H9 (cell line): ENCODE results near the gene ZSWIM6. TPM values are rescaled to one million over a fixed set of nuclear protein-coding genes. Genes with fewer than 3 reads are reported as not detected.

ENCODE experiments used
- DNase-seq: peaks from one replicate; pipeline ENCODE4 v3.0.0-alpha.2; 2017
- H2AFZ ChIP-seq: one replicate; pipeline ENCODE4 v1.6.1; 2013; ENCODE audit warnings: mild to moderate bottlenecking, low read length, control low read depth, moderate library complexity
- H2AK5ac ChIP-seq: 2 replicates; pipeline ENCODE4 v1.6.1; 2013; ENCODE audit warnings: low read length, control low read depth, mixed read lengths; ENCODE audit not compliant: insufficient read length
- H2BK120ac ChIP-seq: one replicate; pipeline ENCODE4 v1.6.1; 2013; ENCODE audit warnings: low read depth, mild to moderate bottlenecking, low read length, control low read depth, inconsistent platforms; ENCODE audit not compliant: poor library complexity, severe bottlenecking
- H2BK12ac ChIP-seq: 2 replicates; pipeline ENCODE4 v1.6.1; 2013; ENCODE audit warnings: low read length, control low read depth, mixed read lengths, low read depth; ENCODE audit not compliant: insufficient read length
- H2BK15ac ChIP-seq: 2 replicates; pipeline ENCODE4 v1.6.1; 2013; ENCODE audit warnings: low read depth, low read length, control low read depth
- H2BK20ac ChIP-seq: one replicate; pipeline ENCODE4 v1.6.1; 2013; ENCODE audit warnings: low read depth, mild to moderate bottlenecking, low read length, control low read depth, inconsistent platforms; ENCODE audit not compliant: poor library complexity, severe bottlenecking
- H2BK5ac ChIP-seq: 2 replicates; pipeline ENCODE4 v1.6.1; 2013; ENCODE audit warnings: low read length, control low read depth, mixed read lengths; ENCODE audit not compliant: insufficient read length
- H3K14ac ChIP-seq: 2 replicates; pipeline ENCODE4 v1.6.1; 2013; ENCODE audit warnings: low read length, control low read depth; ENCODE audit not compliant: insufficient read depth
- H3K18ac ChIP-seq: 2 replicates; pipeline ENCODE4 v1.6.1; 2013; ENCODE audit warnings: low read depth, mild to moderate bottlenecking, mixed read lengths, low read length, control low read depth; ENCODE audit not compliant: insufficient read length
- H3K23ac ChIP-seq: 2 replicates; pipeline ENCODE4 v1.6.1; 2013; ENCODE audit warnings: low read length, control low read depth, mixed read lengths, low read depth; ENCODE audit not compliant: insufficient read length
- H3K23me2 ChIP-seq: 2 replicates; pipeline ENCODE4 v1.6.1; 2013; ENCODE audit warnings: low read depth, mild to moderate bottlenecking, mixed read lengths, low read length, control low read depth; ENCODE audit not compliant: insufficient read length, poor library complexity, severe bottlenecking
- H3K27ac ChIP-seq: 2 replicates; pipeline ENCODE4 v1.5.1; 2013; ENCODE audit warnings: low read length, control low read depth, mixed read lengths, low read depth; ENCODE audit not compliant: insufficient read length
- H3K27me3 ChIP-seq: 2 replicates; pipeline ENCODE4 v1.6.1; 2013; ENCODE audit warnings: low read length, control low read depth, inconsistent platforms; ENCODE audit not compliant: insufficient read depth
- H3K4ac ChIP-seq: 2 replicates; pipeline ENCODE4 v1.6.1; 2013; ENCODE audit warnings: low read depth, mild to moderate bottlenecking, control low read depth, inconsistent platforms, low read length, moderate library complexity
- H3K4me1 ChIP-seq: 2 replicates; pipeline ENCODE4 v1.6.1; 2013; ENCODE audit warnings: low read length, control low read depth, inconsistent platforms; ENCODE audit not compliant: insufficient read depth
- H3K4me2 ChIP-seq: 2 replicates; pipeline ENCODE4 v1.6.1; 2013; ENCODE audit warnings: low read length, control low read depth, mixed read lengths; ENCODE audit not compliant: insufficient read length, insufficient read depth
- H3K56ac ChIP-seq: 2 replicates; pipeline ENCODE4 v1.6.1; 2013; ENCODE audit warnings: low read depth, mild to moderate bottlenecking, mixed read lengths, low read length, control low read depth; ENCODE audit not compliant: insufficient read length
- H3K79me1 ChIP-seq: 2 replicates; pipeline ENCODE4 v1.6.1; 2013; ENCODE audit warnings: low read depth, mild to moderate bottlenecking, moderate library complexity, low read length, control low read depth, inconsistent platforms; ENCODE audit not compliant: insufficient read depth, poor library complexity, severe bottlenecking
- H3K79me2 ChIP-seq: 2 replicates; pipeline ENCODE4 v1.6.1; 2013; ENCODE audit warnings: low read length, control low read depth, inconsistent platforms; ENCODE audit not compliant: insufficient read depth
- H3K9ac ChIP-seq: 2 replicates; pipeline ENCODE4 v1.6.1; 2013; ENCODE audit warnings: low read length, control low read depth, mixed read lengths; ENCODE audit not compliant: insufficient read length; ENCODE audit errors: extremely low read depth
- H3K9me3 ChIP-seq: one replicate; pipeline ENCODE4 v1.6.1; 2013; ENCODE audit warnings: low read depth, low read length, inconsistent platforms; ENCODE audit not compliant: control insufficient read depth
- H3T11ph ChIP-seq: one replicate; pipeline ENCODE4 v1.6.1; 2013; ENCODE audit warnings: mild to moderate bottlenecking, low read length, control low read depth, inconsistent platforms
- H4K20me1 ChIP-seq: one replicate; pipeline ENCODE4 v1.6.1; 2013; ENCODE audit not compliant: control insufficient read depth, insufficient read length, insufficient read depth
- H4K5ac ChIP-seq: 2 replicates; pipeline ENCODE4 v1.6.1; 2013; ENCODE audit warnings: low read depth, mild to moderate bottlenecking, mixed read lengths, low read length, control low read depth; ENCODE audit not compliant: insufficient read length
- H4K8ac ChIP-seq: replicated peaks from 2 replicates; pipeline ENCODE4 v1.6.1; 2013; ENCODE audit warnings: low read length, control low read depth, mixed read lengths, low read depth; ENCODE audit not compliant: insufficient read length
- H4K91ac ChIP-seq: 2 replicates; pipeline ENCODE4 v1.6.1; 2013; ENCODE audit warnings: low read depth, mild to moderate bottlenecking, moderate library complexity, mixed read lengths, low read length, control low read depth; ENCODE audit not compliant: insufficient read length
- H3K27ac Mint-ChIP-seq, 3 experiments: 2 replicates in 2 of 3; 3 replicates in 1 of 3; pipeline ENCODE4 v1.8.0; 2020 to 2021; ENCODE audit warnings: mixed read lengths in 3 of 3, mild to moderate bottlenecking in 1 of 3, moderate library complexity in 1 of 3
- H3K27me3 Mint-ChIP-seq: 2 replicates; pipeline ENCODE4 v1.8.0; 2021; ENCODE audit warnings: low read depth, mild to moderate bottlenecking, moderate library complexity, mixed read lengths
- H3K36me3 Mint-ChIP-seq, 3 experiments: 2 replicates in 2 of 3; 3 replicates in 1 of 3; pipeline ENCODE4 v1.8.0; 2020 to 2021; ENCODE audit warnings: low read depth in 3 of 3, mixed read lengths in 3 of 3; ENCODE audit not compliant: insufficient read depth in 1 of 3
- H3K4me1 Mint-ChIP-seq, 2 experiments: 2 replicates each; pipeline ENCODE4 v1.8.0; 2020; ENCODE audit warnings: mixed read lengths in 2 of 2
- H3K4me3 Mint-ChIP-seq, 2 experiments: 2 replicates in 1 of 2; 3 replicates in 1 of 2; pipeline ENCODE4 v1.8.0; 2020 to 2021; ENCODE audit warnings: mild to moderate bottlenecking in 2 of 2, mixed read lengths in 2 of 2, moderate library complexity in 1 of 2
- H3K9me3 Mint-ChIP-seq, 2 experiments: 2 replicates in 1 of 2; 3 replicates in 1 of 2; pipeline ENCODE4 v1.8.0; 2020; ENCODE audit warnings: mild to moderate bottlenecking in 2 of 2, mixed read lengths in 2 of 2, moderate library complexity in 1 of 2
- CTCF ChIP-seq: fragments of 200-600 bp; sonication (generic); conservative IDR thresholded peaks from 3 replicates; pipeline ENCODE4 v1.8.0; 2021; ENCODE audit warnings: antibody characterized with exemption, mild to moderate bottlenecking
- WGBS: extraction: QIAGEN DNeasy Blood & Tissue Kit; methylation state at CpG from one replicate; pipeline ENCODE4 v1.1.7; 2013; ENCODE audit warnings: missing lambda C conversion rate, low lambda C conversion rate, mixed read lengths; ENCODE audit not compliant: insufficient read length; ENCODE audit errors: extremely low coverage; 5-methylcytosine and 5-hydroxymethylcytosine counted together
- total RNA-seq: library from RNA; stranded (reverse); gene quantifications from 2 replicates; pipeline ENCODE4 v1.2.1, GENCODE V29; 2021

Gene ZSWIM6
- total RNA-seq, 1 experiment from 2014 or later, result 11.5 TPM

GRCh38 chr5:61302200-61302563, 29.9 kb upstream of the ZSWIM6 start:
- no peak overlapping the region for H2BK5ac ChIP-seq
- no peaks in the 10 kb centered on the region for H3K27me3 ChIP-seq
- no peak overlapping the region for H3K23ac ChIP-seq
- H2BK120ac ChIP-seq, result no peak overlapping the region
- H3K4me2 ChIP-seq, result no peak overlapping the region
- no peak overlapping the region for H2AK5ac ChIP-seq
- Mint-ChIP-seq H3K9me3 (no peaks in the 10 kb centered on the region), H3K27me3 (peaks cover 27% of the 10 kb centered on the region), H3K4me3 (no peak overlapping the region), H3K27ac (peak overlapping the region in 1 of 3 experiments; percentile 88; a peak in 1 of 7 replicates), H3K36me3 (no peaks in the 10 kb centered on the region), H3K4me1 (peaks cover 31 to 32% of the 10 kb centered on the region in 2 experiments)
- no peak for TF ChIP-seq CTCF
- no peak overlapping the region for H2BK15ac ChIP-seq
- no peak overlapping the region for H3K4ac ChIP-seq
- no peak overlapping the region for H2AFZ ChIP-seq
- no peak overlapping the region for H3K56ac ChIP-seq
- H3K9ac ChIP-seq, result no peak overlapping the region
- no peak overlapping the region for H3K27ac ChIP-seq
- no peak overlapping the region for H4K91ac ChIP-seq
- DNase-seq, result no peak
- no peak overlapping the region for H3K14ac ChIP-seq
- WGBS, result no CpG with 5 or more reads among the region's 4 CpGs
- no peaks in the 10 kb centered on the region; the same call in 1 of the 2 replicates for H3K4me1 ChIP-seq
- no peaks in the 10 kb centered on the region for H3K79me2 ChIP-seq
- H3T11ph ChIP-seq, result no peak overlapping the region
- H4K5ac ChIP-seq, result no peak overlapping the region
- H4K20me1 ChIP-seq, result no peaks in the 10 kb centered on the region
- no peaks in the 10 kb centered on the region for H3K79me1 ChIP-seq
- no peaks in the 10 kb centered on the region for H3K23me2 ChIP-seq
- no peak overlapping the region for H2BK12ac ChIP-seq
- no peak overlapping the region for H3K18ac ChIP-seq
- no peak overlapping the region for H2BK20ac ChIP-seq
- H3K9me3 ChIP-seq, result no peaks in the 10 kb centered on the region
- H4K8ac ChIP-seq, result no peak overlapping the region
